Measurements from ENCODE around the gene PRDX5. TPM values are rescaled to one million over a fixed set of nuclear protein-coding genes. Genes with fewer than 3 reads are reported as not detected.

The PRDX5 gene
- total and polyA plus RNA-seq, 2 experiments from 2014 or later: 212 to 312 TPM

DNA sequence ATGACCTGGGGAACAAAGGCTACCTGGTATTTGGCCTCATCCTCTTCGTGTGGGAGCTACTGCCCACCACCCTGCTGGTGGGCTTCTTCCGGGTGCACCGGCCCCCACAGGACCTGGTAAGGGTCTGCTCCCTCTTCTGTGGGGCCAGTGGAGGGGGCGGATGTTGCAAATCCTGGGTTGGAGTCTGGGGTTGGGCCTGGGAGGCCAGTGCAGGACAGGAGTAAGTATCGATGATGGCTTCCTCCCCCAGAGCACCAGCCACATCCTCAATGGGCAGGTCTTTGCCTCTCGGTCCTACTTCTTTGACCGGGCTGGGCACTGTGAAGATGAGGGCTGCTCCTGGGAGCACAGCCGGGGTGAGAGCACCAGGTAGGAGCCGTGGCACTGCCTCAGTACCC is 29.6 kb upstream of the PRDX5 start (continued):
- TF ChIP-seq CTCF (conservative IDR thresholded peaks at IDR 0.05; ENCODE audit: low read depth in 2 of 2) (no peak), EZH2phosphoT487 (IDR thresholded peaks at IDR 0.05; ENCODE audit: unreplicated experiment) (no peak), EZH2 (IDR thresholded peaks at IDR 0.05; ENCODE audit: low read depth, unreplicated experiment) (no peak), JUNB (IDR thresholded peaks at IDR 0.05; ENCODE audit: unreplicated experiment) (no peak), STAT1 (IDR thresholded peaks at IDR 0.05; ENCODE audit: unreplicated experiment) (no peak), ZNF331 (CRISPR knock-in tag; IDR thresholded peaks at IDR 0.05; ENCODE audit: low read depth) (no peak), NANOG (IDR thresholded peaks at IDR 0.05; ENCODE audit: borderline replicate concordance) (no peak)

DNA sequence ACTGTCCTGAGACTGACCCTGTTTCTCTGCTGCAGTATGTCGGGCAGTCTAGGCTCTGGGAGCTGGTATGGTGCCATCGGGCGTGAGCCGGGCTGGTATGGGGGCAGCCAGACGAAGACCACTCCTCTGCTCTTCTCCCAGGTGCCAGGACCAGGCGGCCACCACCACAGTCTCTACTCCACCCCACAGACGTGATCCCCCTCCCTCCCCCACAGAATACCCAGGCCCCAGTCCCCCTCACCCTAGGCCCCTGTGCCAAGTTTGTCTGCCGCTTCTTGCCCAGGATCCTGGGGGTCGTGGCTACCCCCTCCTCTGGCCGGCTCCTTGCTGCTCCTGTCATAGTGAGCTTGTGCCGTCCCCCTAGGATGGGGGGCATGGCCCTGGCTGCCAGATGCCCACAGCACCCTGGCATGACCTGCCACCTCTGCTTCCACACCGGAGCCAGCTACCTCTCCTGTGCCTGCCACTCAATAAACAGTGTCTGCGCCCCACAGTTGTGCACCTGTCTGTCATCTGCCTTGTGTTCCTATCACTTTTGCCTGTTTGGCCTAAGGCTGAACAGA is 28.8 kb upstream of the PRDX5 start:
- Histone ChIP-seq H3K36me3 (ENCODE audit: insufficient read depth) (no peaks in the 10 kb centered on the region), H4K20me1 (replicated peaks; ENCODE audit: insufficient read depth) (peaks cover 3% of the 10 kb centered on the region; the same call in 1 of the 2 replicates), H3K4me2 (no peak overlapping the region), H2AFZ (no peak overlapping the region), H3K79me2 (replicated peaks; ENCODE audit: insufficient read depth) (no peaks in the 10 kb centered on the region), H3K4me3 (no peak overlapping the region), H3K9me2 (ENCODE audit: insufficient read depth) (no peaks in the 10 kb centered on the region), H3K4me1 (ENCODE audit: insufficient read depth) (peaks cover 2% of the 10 kb centered on the region; the same call in 1 of the 2 replicates), H3F3A (replicated peaks; ENCODE audit: low read depth) (peaks cover 9% of the 10 kb centered on the region; the same call in 1 of the 2 replicates), H3K27me3 (ENCODE audit: insufficient read depth) (peaks cover 63% of the 10 kb centered on the region), H3K27ac (ENCODE audit: low read depth) (no peak overlapping the region)
- Mint-ChIP-seq H3K36me3 (ENCODE audit: low read depth) (no peaks in the 10 kb centered on the region; the same call in 2 of the 3 replicates), H3K4me1 (peaks cover 11% of the 10 kb centered on the region), H3K27ac (no peak overlapping the region), H3K9me3 (no peaks in the 10 kb centered on the region; the same call in 1 of the 3 replicates), H3K27me3 (ENCODE audit: insufficient read depth, low read depth, poor library complexity) (peaks cover 57% of the 10 kb centered on the region), H3K4me3 (no peak overlapping the region; the same call in 2 of the 3 replicates)
- no peak for ATAC-seq
- TF ChIP-seq REST (IDR thresholded peaks at IDR 0.05; ENCODE audit: unreplicated experiment) (no peak), CREB1 (CRISPR knock-in tag; IDR thresholded peaks at IDR 0.05; ENCODE audit: low read depth) (no peak), STAT1 (IDR thresholded peaks at IDR 0.05; ENCODE audit: unreplicated experiment) (no peak), NANOG (IDR thresholded peaks at IDR 0.05; ENCODE audit: borderline replicate concordance) (no peak)
- no peak for DNase-seq (ENCODE audit: low spot score)
